Spinal cord (tissue), 10 donors: ENCODE data around the gene NKD1. TPM values are rescaled to one million over a fixed set of nuclear protein-coding genes. Genes with fewer than 3 reads are reported as not detected.
A peak's percentile ranks its signal among the peaks of the same experiment; 100 is the strongest.

Experiments used
- DNase-seq, 6 donors: peaks; one replicate each; pipeline versions ENCODE4 v3.0.0 to v3.0.0-alpha.2; 2013 to 2015; ENCODE audit warnings: low spot score in 6 of 6, low read depth in 4 of 6
- H3K27ac ChIP-seq: one replicate; pipeline ENCODE4 v1.5.1; 2013; ENCODE audit warnings: low read depth, low read length, control low read depth
- H3K27me3 ChIP-seq: one replicate; pipeline ENCODE4 v1.6.1; 2013; ENCODE audit warnings: low read length; ENCODE audit not compliant: control insufficient read depth, insufficient read depth
- H3K36me3 ChIP-seq: one replicate; pipeline ENCODE4 v1.6.1; 2013; ENCODE audit warnings: low read length; ENCODE audit not compliant: control insufficient read depth, insufficient read depth
- H3K4me1 ChIP-seq: one replicate; pipeline ENCODE4 v1.6.1; 2013; ENCODE audit warnings: low read length; ENCODE audit not compliant: control insufficient read depth, insufficient read depth
- H3K4me3 ChIP-seq: one replicate; pipeline ENCODE4 v1.5.1; 2013; ENCODE audit warnings: low read depth, low read length, control low read depth
- H3K9me3 ChIP-seq: one replicate; pipeline ENCODE4 v1.6.1; 2013; ENCODE audit warnings: low read length; ENCODE audit not compliant: control insufficient read depth, insufficient read depth
- WGBS: methylation state at CpG from one replicate; pipeline ENCODE4 v1.1.5; 2013; ENCODE audit warnings: missing lambda C conversion rate; ENCODE audit not compliant: insufficient coverage; 5-methylcytosine and 5-hydroxymethylcytosine counted together
- polyA plus RNA-seq, 2 donors: library from polyadenylated mRNA; unstranded; fragments of 120-200 nt; gene quantifications; one replicate each; pipeline ENCODE4 v1.2.1, GENCODE V29; 2013; ENCODE audit not compliant: insufficient read length in 2 of 2
- total RNA-seq, 2 donors: library from RNA; depleted of rRNA in 1 of 2; stranded (reverse); fragments of 120-200 nt in 1 of 2; fragments of >200 nt in 1 of 2; gene quantifications; one replicate each; pipeline versions ENCODE4 v1.2.3 to v1.2.4, GENCODE V29; 2013 to 2014
- donor health status: healthy.

NKD1 gene
- total and polyA plus RNA-seq, 4 donors: 6.7 to 33.8 (median 25.7) TPM

DNA sequence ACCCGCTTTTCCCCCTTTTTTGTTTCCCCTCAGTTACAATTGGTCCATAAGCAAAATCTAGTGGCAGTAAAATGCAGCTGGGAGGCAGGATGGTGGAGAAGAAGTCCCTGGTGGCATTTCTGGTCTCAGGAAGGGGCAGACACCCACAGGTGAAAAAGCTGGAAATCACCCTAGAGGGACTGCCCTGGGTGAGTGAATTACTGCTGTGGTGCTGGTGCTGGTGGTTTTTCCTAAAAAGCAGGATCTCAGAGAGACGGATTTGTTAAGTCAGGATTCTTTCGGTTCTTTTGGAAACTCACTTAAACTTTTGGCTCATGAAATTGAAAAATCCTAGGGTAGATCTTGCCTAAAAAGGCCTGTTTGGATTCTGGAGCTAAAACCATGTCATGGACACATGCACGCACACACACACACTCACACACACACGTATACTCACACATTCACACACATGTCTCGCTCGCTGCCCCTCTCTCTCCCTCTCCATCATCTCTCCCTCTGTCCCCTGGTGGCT, 65.8 kb downstream of the NKD1 start:
- Histone ChIP-seq H3K9me3 (no peaks in the 10 kb centered on the region), H3K4me3 (no peak overlapping the region), H3K4me1 (peaks cover 59% of the 10 kb centered on the region), H3K27me3 (no peaks in the 10 kb centered on the region), H3K36me3 (peaks cover 38% of the 10 kb centered on the region), H3K27ac (peak overlapping the region; percentile 40)
- DNase-seq: no peak
- WGBS: 75% methylated on average over 5 of the region's 7 CpGs

DNA sequence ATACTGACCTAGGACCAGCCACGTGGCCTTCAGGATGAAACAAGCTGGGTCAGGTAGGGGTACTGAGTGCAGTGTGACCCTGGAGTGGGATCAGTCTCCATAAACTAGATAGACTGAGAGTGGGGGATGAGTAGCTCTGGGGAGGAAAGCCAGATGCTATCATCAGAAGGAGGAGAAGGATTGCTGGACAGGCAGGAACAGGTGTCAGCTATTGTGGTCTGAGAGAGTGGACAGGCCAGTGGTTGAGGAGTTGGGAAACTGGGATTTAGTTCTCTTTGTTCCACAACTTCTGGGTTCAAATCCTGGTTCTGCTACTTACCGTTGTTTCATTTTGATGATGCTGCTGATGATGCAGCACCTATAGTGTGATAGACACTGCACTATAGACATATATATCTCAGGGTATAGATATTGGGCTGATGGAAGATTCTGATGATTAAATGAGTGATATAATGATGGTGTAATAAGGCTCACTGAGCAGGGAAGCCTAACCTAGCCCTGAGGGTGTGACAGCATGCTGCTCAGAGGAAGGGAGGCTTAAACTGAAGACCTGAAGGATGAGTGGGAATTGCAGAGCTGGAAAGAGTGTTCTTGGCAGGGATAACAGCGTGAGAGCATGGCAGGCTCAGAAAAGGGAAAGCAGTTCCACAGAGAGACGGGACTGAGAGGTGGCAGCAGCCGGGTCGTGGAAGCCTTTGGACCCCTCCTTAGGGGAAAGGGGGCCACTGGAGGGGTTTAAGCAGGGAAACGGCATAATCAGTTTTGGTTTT, 66.9 kb downstream of the NKD1 start:
- no peak overlapping the region for H3K4me3 ChIP-seq
- no peaks in the 10 kb centered on the region for H3K9me3 ChIP-seq
- peaks cover 36% of the 10 kb centered on the region for H3K36me3 ChIP-seq
- no peaks in the 10 kb centered on the region for H3K27me3 ChIP-seq
- H3K27ac ChIP-seq: no peak overlapping the region
- H3K4me1 ChIP-seq: peaks cover 50% of the 10 kb centered on the region
- no peak for DNase-seq
- WGBS: 72% methylated on average over 5 of the region's 7 CpGs

DNA sequence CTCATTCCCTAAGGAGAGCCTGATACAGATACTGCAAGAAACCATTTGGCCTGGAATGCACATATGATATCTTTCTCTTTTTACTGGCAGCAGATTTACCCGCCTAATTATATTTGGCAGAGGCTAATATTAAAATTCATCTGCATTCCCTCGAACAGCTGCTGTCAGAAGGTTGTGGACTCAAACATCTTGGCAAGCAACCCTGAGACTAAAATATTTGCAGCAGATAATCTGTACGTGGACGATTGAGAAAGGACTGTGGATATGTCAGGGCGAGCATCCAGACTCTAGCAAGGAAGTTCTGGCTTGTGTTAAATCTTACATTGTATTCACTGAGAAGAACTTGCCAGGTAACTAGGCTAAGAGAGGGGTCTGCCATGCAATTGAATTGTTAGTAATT, 67.7 kb downstream of the NKD1 start:
- Histone ChIP-seq H3K36me3 (peaks cover 42% of the 10 kb centered on the region), H3K27ac (no peak overlapping the region), H3K4me1 (peaks cover 42% of the 10 kb centered on the region), H3K9me3 (no peaks in the 10 kb centered on the region), H3K4me3 (no peak overlapping the region), H3K27me3 (no peaks in the 10 kb centered on the region)
- 63% methylated on average over 3 of the region's 5 CpGs for WGBS
- DNase-seq: peak in 2 of 6 donors; percentile 34 to 50

- H3K4me1 ChIP-seq: peaks cover 38% of the 10 kb centered on the region
- no peak for DNase-seq
Observed at GRCh38 chr16:50616386-50616785, 68.2 kb downstream of the NKD1 start.

DNA sequence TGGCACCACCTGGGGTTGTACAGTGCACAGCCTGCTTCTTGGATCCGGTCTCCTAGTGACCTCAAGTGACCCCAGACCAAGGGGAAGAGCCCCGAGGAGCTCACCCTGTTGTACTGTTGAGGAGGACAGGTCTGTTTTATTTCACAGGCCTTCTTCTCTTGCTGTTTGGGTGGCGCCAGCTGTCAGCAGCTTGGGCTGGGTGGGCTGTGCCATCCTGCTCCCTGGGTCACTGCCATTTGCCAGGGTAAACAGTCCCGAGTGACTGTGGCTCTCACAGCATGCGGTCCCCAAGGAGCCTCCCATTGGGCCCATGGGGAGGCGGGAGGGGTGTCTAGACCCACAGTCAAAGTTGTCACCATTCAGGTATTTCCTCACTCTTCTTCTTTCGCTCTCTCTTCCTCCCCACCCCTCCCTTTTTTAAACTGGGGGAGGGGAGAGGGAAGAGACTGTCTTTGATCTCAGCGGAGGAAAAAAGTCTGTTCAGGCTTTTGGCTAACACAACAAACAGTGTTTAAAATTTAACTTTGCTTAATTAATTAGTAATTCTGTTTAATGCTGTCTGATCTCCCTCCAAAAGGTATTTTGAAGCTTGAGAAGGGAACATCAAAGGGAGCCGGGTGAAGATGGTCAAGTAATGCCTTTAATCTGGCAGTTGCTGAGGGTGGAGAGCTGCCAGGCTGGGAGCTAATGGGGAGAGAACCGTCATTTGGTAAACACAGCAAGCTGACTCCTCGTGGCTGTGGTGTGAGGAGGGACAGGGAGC, 68.9 kb downstream of the NKD1 start:
- peaks cover 31% of the 10 kb centered on the region for H3K4me1 ChIP-seq
- peak in 2 of 6 donors; percentile 35 to 66 for DNase-seq
- H3K36me3 ChIP-seq: peaks cover 46% of the 10 kb centered on the region
- WGBS: 58% methylated on average over 6 of the region's 11 CpGs
- no peak overlapping the region for H3K4me3 ChIP-seq
- H3K27me3 ChIP-seq: no peaks in the 10 kb centered on the region
- no peak overlapping the region for H3K27ac ChIP-seq
- no peaks in the 10 kb centered on the region for H3K9me3 ChIP-seq

More at GRCh38 chr16:50616386-50616785, 68.2 kb downstream of the NKD1 start:
- Histone ChIP-seq H3K9me3 (no peaks in the 10 kb centered on the region), H3K27me3 (no peaks in the 10 kb centered on the region), H3K27ac (no peak overlapping the region), H3K36me3 (peaks cover 42% of the 10 kb centered on the region), H3K4me3 (no peak overlapping the region)
- WGBS: 93% methylated on average over 4 of the region's 6 CpGs

GRCh38 chr16:50617646-50618184, 69.5 kb downstream of the NKD1 start:
- no peak for DNase-seq
- Histone ChIP-seq H3K4me1 (peaks cover 25% of the 10 kb centered on the region), H3K36me3 (peaks cover 46% of the 10 kb centered on the region), H3K4me3 (no peak overlapping the region), H3K9me3 (no peaks in the 10 kb centered on the region), H3K27me3 (no peaks in the 10 kb centered on the region), H3K27ac (no peak overlapping the region)
- WGBS: 100% methylated on average over 1 of the region's 2 CpGs

GRCh38 chr16:50618238-50618918, 70.2 kb downstream of the NKD1 start:
- Histone ChIP-seq H3K27ac (no peak overlapping the region), H3K4me1 (peaks cover 18% of the 10 kb centered on the region)
- DNase-seq: no peak

DNA sequence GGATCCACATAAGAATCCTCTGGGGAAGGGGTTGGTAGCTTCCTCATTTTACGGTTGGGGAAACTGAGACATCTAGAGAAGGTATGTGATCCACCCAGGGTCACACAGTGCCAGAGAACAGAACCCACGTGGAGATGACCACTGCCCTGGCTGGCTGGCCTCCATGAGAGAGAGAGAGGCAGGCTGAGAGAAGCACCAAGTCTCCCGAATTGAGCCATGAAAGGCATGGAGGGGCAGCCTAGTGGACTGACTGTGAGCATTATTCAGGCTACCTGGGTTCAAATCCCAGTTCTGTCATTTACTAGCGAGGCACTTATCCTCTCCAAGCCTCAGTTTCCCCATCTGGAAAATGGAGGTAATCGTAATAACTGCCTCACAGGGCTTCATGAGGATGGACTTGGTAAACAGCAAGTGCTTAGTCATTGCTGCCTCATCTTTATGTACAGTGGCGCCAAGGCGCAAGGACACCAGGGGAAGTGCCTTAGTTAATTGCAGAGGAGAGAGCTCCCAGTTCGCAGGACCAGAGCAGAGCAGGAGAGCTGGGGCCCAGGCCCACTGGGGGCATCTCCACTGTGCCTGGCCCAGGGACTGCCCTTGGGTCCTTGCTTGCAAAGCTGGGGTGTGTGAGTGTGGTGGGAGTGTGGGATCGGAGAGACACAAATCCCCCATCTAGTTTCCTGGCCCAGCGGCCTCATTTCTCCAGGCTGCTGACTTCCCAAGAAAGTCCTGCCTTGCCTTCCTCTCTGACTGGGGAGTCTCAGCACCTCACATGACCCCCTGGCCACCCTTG, 71.7 kb downstream of the NKD1 start:
- DNase-seq: no peak
- WGBS: 94% methylated on average over 9 of the region's 10 CpGs
- H3K27me3 ChIP-seq: no peaks in the 10 kb centered on the region
- H3K27ac ChIP-seq: no peak overlapping the region
- no peaks in the 10 kb centered on the region for H3K9me3 ChIP-seq
- peaks cover 55% of the 10 kb centered on the region for H3K36me3 ChIP-seq
- no peak overlapping the region for H3K4me3 ChIP-seq
- peaks cover 13% of the 10 kb centered on the region for H3K4me1 ChIP-seq

More at GRCh38 chr16:50618238-50618918, 70.2 kb downstream of the NKD1 start:
- peaks cover 48% of the 10 kb centered on the region for H3K36me3 ChIP-seq
- no peak overlapping the region for H3K4me3 ChIP-seq
- WGBS: 70% methylated on average over 8 of the region's 12 CpGs
- H3K9me3 ChIP-seq: no peaks in the 10 kb centered on the region
- no peaks in the 10 kb centered on the region for H3K27me3 ChIP-seq
